Natural killer cell (primary cell): ENCODE data around the gene TMEM117. TPM values are rescaled to one million over a fixed set of nuclear protein-coding genes. Genes with fewer than 3 reads are reported as not detected.

Source experiments
- ATAC-seq, 3 donors: fragments of 150-1000 bp in 2 of 3; fragments of 200-7000 bp in 1 of 3; cut with Tn5 transposase; 1 replicate in 1 of 3; 2 replicates in 2 of 3; pipeline ENCODE4 v1.10.0; 2021; ENCODE audit warnings: mild to moderate bottlenecking in 2 of 3, moderate library complexity in 2 of 3
- DNase-seq, 2 donors: peaks; one replicate each; pipeline versions ENCODE4 v3.0.0 to v3.0.0-alpha.2; 2013 to 2021; ENCODE audit warnings: mixed read lengths in 1 of 2
- H3K27ac ChIP-seq: one replicate; pipeline ENCODE4 v1.5.1; 2013; ENCODE audit warnings: mild to moderate bottlenecking, low read length
- H3K27me3 ChIP-seq: one replicate; pipeline ENCODE4 v1.6.1; 2013; ENCODE audit warnings: low read length; ENCODE audit not compliant: control insufficient read depth, insufficient read depth
- H3K36me3 ChIP-seq: one replicate; pipeline ENCODE4 v1.6.1; 2013; ENCODE audit warnings: low read length; ENCODE audit not compliant: control insufficient read depth, insufficient read depth
- H3K4me1 ChIP-seq: one replicate; pipeline ENCODE4 v1.6.1; 2013; ENCODE audit warnings: low read length; ENCODE audit not compliant: control insufficient read depth, insufficient read depth
- H3K4me3 ChIP-seq: one replicate; pipeline ENCODE4 v1.5.1; 2013; ENCODE audit warnings: low read length
- H3K9me3 ChIP-seq: one replicate; pipeline ENCODE4 v1.6.1; 2013; ENCODE audit warnings: low read length; ENCODE audit not compliant: control insufficient read depth, insufficient read depth
- H3K27ac Mint-ChIP-seq, 2 donors: one replicate each; pipeline ENCODE4 v1.8.0; 2022; ENCODE audit warnings: mild to moderate bottlenecking in 2 of 2, mixed read lengths in 2 of 2, moderate library complexity in 1 of 2
- H3K27me3 Mint-ChIP-seq, 2 donors: one replicate each; pipeline ENCODE4 v1.8.0; 2022; ENCODE audit warnings: low read depth in 2 of 2, mixed read lengths in 2 of 2
- H3K36me3 Mint-ChIP-seq: one replicate; pipeline ENCODE4 v1.8.0; 2022; ENCODE audit warnings: mixed read lengths
- H3K4me1 Mint-ChIP-seq, 2 donors: one replicate each; pipeline ENCODE4 v1.8.0; 2022; ENCODE audit warnings: mixed read lengths in 2 of 2
- H3K4me3 Mint-ChIP-seq: one replicate; pipeline ENCODE4 v1.8.0; 2022; ENCODE audit warnings: mild to moderate bottlenecking, moderate library complexity, mixed read lengths
- H3K9me3 Mint-ChIP-seq, 2 donors: one replicate each; pipeline ENCODE4 v1.8.0; 2022; ENCODE audit warnings: mixed read lengths in 2 of 2
- CTCF ChIP-seq: fragments of 200-600 bp; IDR thresholded peaks from one replicate; pipeline ENCODE4 v1.8.0; 2022; ENCODE audit warnings: antibody characterized with exemption
- WGBS: methylation state at CpG from one replicate; pipeline ENCODE4 v1.1.7; 2013; ENCODE audit warnings: missing lambda C conversion rate; ENCODE audit not compliant: insufficient coverage; 5-methylcytosine and 5-hydroxymethylcytosine counted together
- intact Hi-C: fragments of 100-400 bp; cut with micrococcal nuclease; formaldehyde crosslinking; loops from one replicate; pipeline ENCODE4 v1.14.2; 2022
- total RNA-seq, 4 donors: library from RNA; stranded (reverse); fragments of 120-200 nt in 1 of 4; gene quantifications; one replicate each; pipeline versions ENCODE4 v1.2.3 to v1.2.4, GENCODE V29; 2013 to 2022

TMEM117 gene
- total RNA-seq, 3 donors from 2014 or later (not counting 1 experiment from before 2014, with no cell fraction given), result 7.1 to 8.1 (median 7.9) TPM

- Histone ChIP-seq H3K36me3 (no peaks in the 10 kb centered on the region), H3K4me1 (no peaks in the 10 kb centered on the region), H3K27me3 (no peaks in the 10 kb centered on the region), H3K4me3 (no peak overlapping the region), H3K9me3 (no peaks in the 10 kb centered on the region), H3K27ac (no peak overlapping the region)
- DNase-seq (no peak), ATAC-seq (no peak)
- no peaks in the 10 kb centered on the region for H3K27me3 Mint-ChIP-seq
- intact Hi-C loops, result no loop called here
- H3K4me3 Mint-ChIP-seq, result no peak overlapping the region
- H3K27ac Mint-ChIP-seq, result no peak overlapping the region
- TF ChIP-seq CTCF, result no peak
- H3K9me3 Mint-ChIP-seq, result peaks cover 11 to 17% of the 10 kb centered on the region in 2 donors
- H3K4me1 Mint-ChIP-seq, result no peaks in the 10 kb centered on the region
- 80% methylated on average over 1 of the region's 2 CpGs for WGBS
- H3K36me3 Mint-ChIP-seq, result peaks cover 4% of the 10 kb centered on the region
Observed at GRCh38 chr12:44100264-44100663, 264.4 kb downstream of the TMEM117 start.

- H3K4me1 Mint-ChIP-seq, result no peaks in the 10 kb centered on the region
- DNase-seq (no peak), ATAC-seq (no peak)
- WGBS, result 98% methylated on average over 4 of the region's 4 CpGs
- H3K27me3 ChIP-seq, result no peaks in the 10 kb centered on the region
- intact Hi-C loops, result no loop called here
- H3K4me3 Mint-ChIP-seq, result no peak overlapping the region
- H3K27me3 Mint-ChIP-seq, result no peaks in the 10 kb centered on the region
- no peaks in the 10 kb centered on the region for H3K9me3 ChIP-seq
- H3K36me3 ChIP-seq, result no peaks in the 10 kb centered on the region
- H3K27ac Mint-ChIP-seq, result no peak overlapping the region
- TF ChIP-seq CTCF, result no peak
- no peak overlapping the region for H3K27ac ChIP-seq
- H3K9me3 Mint-ChIP-seq, result peaks cover 9 to 15% of the 10 kb centered on the region in 2 donors
- H3K4me1 ChIP-seq, result no peaks in the 10 kb centered on the region
- no peak overlapping the region for H3K4me3 ChIP-seq
- H3K36me3 Mint-ChIP-seq, result no peaks in the 10 kb centered on the region
Observed at GRCh38 chr12:44101475-44101874, 265.6 kb downstream of the TMEM117 start.

GRCh38 chr12:44114906-44115305 lies 279.0 kb downstream of the TMEM117 start:
- Mint-ChIP-seq H3K4me3 (no peak overlapping the region), H3K4me1 (no peaks in the 10 kb centered on the region), H3K27me3 (no peaks in the 10 kb centered on the region), H3K9me3 (peaks cover 3 to 7% of the 10 kb centered on the region in 2 donors), H3K27ac (no peak overlapping the region), H3K36me3 (no peaks in the 10 kb centered on the region)
- Histone ChIP-seq H3K27me3 (no peaks in the 10 kb centered on the region), H3K36me3 (no peaks in the 10 kb centered on the region), H3K27ac (no peak overlapping the region), H3K9me3 (no peaks in the 10 kb centered on the region), H3K4me3 (no peak overlapping the region), H3K4me1 (no peaks in the 10 kb centered on the region)
- DNase-seq, result no peak
- WGBS, result no CpG with 5 or more reads among the region's 2 CpGs
- intact Hi-C loops, result no loop called here
- TF ChIP-seq CTCF, result no peak
- ATAC-seq, result no peak

GRCh38 chr12:44117337-44117736 lies 281.5 kb downstream of the TMEM117 start:
- Histone ChIP-seq H3K4me3 (no peak overlapping the region), H3K9me3 (peaks cover 4% of the 10 kb centered on the region), H3K27me3 (no peaks in the 10 kb centered on the region), H3K27ac (no peak overlapping the region), H3K4me1 (no peaks in the 10 kb centered on the region), H3K36me3 (no peaks in the 10 kb centered on the region)
- no peaks in the 10 kb centered on the region for H3K27me3 Mint-ChIP-seq
- TF ChIP-seq CTCF, result no peak
- WGBS, result 95% methylated on average over 1 of the region's 1 CpG
- H3K36me3 Mint-ChIP-seq, result no peaks in the 10 kb centered on the region
- H3K4me1 Mint-ChIP-seq, result no peaks in the 10 kb centered on the region
- no peak for ATAC-seq
- no peak for DNase-seq
- H3K9me3 Mint-ChIP-seq, result peaks cover 4 to 10% of the 10 kb centered on the region in 2 donors
- intact Hi-C loops, result no loop called here
- H3K4me3 Mint-ChIP-seq, result no peak overlapping the region
- no peak overlapping the region for H3K27ac Mint-ChIP-seq
